Measurements from ENCODE around the gene OR4D11.

DNA sequence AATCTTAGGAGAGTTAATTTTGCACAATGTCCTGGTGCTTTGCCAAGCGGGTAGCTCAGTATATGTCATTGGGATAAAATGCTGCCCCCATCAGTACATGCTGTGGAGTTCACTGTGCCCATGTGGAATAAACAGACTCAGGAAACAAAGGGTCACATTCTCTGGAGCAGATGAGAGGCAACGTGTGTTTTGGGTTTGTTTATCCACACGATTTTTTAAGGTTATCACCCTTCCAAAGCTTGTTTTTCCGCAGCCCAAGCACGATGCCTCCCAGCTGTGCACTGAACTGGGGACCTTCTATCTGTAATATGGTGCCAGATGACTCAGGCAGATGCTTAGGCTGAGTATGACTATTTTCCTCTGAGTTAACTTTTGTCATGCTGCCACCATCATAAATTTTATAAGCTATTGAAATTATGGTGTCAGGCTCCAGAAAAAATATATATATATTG, 40.2 kb upstream of the OR4D11 start:
- TF ChIP-seq, protein P1, sequence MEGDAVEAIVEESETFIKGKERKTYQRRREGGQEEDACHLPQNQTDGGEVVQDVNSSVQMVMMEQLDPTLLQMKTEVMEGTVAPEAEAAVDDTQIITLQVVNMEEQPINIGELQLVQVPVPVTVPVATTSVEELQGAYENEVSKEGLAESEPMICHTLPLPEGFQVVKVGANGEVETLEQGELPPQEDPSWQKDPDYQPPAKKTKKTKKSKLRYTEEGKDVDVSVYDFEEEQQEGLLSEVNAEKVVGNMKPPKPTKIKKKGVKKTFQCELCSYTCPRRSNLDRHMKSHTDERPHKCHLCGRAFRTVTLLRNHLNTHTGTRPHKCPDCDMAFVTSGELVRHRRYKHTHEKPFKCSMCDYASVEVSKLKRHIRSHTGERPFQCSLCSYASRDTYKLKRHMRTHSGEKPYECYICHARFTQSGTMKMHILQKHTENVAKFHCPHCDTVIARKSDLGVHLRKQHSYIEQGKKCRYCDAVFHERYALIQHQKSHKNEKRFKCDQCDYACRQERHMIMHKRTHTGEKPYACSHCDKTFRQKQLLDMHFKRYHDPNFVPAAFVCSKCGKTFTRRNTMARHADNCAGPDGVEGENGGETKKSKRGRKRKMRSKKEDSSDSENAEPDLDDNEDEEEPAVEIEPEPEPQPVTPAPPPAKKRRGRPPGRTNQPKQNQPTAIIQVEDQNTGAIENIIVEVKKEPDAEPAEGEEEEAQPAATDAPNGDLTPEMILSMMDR (IDR thresholded peaks at IDR 0.05; ENCODE audit: extremely low read depth in 1 of 2, insufficient read depth in 1 of 2, low read depth in 1 of 2, low read length in 2 of 2): peak in 1 of 2 donors; percentile 11
- no peak for TF ChIP-seq POLR2A (IDR thresholded peaks at IDR 0.05; ENCODE audit: low read depth, low read length)
- peak; percentile 20 for TF ChIP-seq GATA2 (IDR thresholded peaks at IDR 0.05; ENCODE audit: insufficient read depth, insufficient read length, low read depth, low read length)
